IPS-15b (cell line): Measurements from ENCODE around the gene RBM47.

Experiments
- H3K27me3 ChIP-seq: one replicate; pipeline ENCODE4 v1.6.1; 2013; ENCODE audit warnings: low read length; ENCODE audit not compliant: control insufficient read depth, insufficient read depth
- H3K36me3 ChIP-seq: one replicate; pipeline ENCODE4 v1.6.1; 2013; ENCODE audit warnings: low read length; ENCODE audit not compliant: control insufficient read depth, insufficient read depth
- H3K4me1 ChIP-seq: one replicate; pipeline ENCODE4 v1.6.1; 2013; ENCODE audit warnings: mild to moderate bottlenecking, low read length; ENCODE audit not compliant: control insufficient read depth, insufficient read depth
- H3K4me3 ChIP-seq: one replicate; pipeline ENCODE4 v1.5.1; 2013; ENCODE audit warnings: low read depth, low read length
- H3K9ac ChIP-seq: one replicate; pipeline ENCODE4 v1.6.1; 2013; ENCODE audit warnings: low read depth, mild to moderate bottlenecking, low read length
- H3K9me3 ChIP-seq: one replicate; pipeline ENCODE4 v1.6.1; 2013; ENCODE audit warnings: mild to moderate bottlenecking, low read length; ENCODE audit not compliant: control insufficient read depth, insufficient read depth

The RBM47 gene

DNA sequence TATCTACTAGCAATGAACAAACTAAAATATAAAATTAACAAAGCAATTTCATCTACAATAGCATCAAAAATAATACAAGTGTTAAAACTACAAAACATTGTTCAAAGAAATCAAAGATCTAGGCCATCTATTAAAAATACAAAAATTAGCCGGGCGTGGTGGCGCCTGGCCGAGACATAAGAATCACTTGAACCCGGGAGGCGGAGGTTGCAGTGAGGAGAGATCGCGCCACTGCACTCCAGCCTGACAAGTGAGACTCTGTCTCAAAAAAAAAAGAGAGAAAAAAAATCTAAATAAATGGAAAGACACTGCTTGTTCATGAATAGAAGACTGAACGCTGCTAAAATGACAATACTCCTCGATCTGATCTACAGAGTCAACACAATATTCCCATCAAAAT is 139.2 kb downstream of the RBM47 start:
- H3K4me3 ChIP-seq: no peak overlapping the region
- H3K9ac ChIP-seq: no peak overlapping the region
- H3K9me3 ChIP-seq: no peaks in the 10 kb centered on the region
- H3K36me3 ChIP-seq: peaks cover 2% of the 10 kb centered on the region
- no peaks in the 10 kb centered on the region for H3K4me1 ChIP-seq
- H3K27me3 ChIP-seq: no peaks in the 10 kb centered on the region

DNA sequence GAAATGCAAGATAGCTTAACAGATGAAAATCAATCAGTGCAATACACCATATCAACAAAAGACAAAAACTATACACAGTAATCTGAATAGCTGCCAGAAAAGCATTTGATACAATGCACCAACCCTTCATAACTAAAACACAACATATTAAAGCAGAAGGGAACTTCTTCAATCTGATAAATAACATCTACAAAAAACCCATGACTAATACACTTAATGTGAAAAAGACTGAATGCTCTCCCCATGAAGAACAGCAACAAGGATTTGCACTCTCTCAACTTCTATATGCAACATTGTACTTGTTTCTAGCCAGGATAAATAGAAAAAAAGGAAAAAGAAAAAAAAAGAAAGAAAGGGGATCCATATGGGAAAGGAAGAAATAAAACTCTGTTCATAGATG is 139.7 kb downstream of the RBM47 start:
- H3K27me3 ChIP-seq: no peaks in the 10 kb centered on the region
- no peak overlapping the region for H3K9ac ChIP-seq
- no peak overlapping the region for H3K4me3 ChIP-seq
- H3K4me1 ChIP-seq: no peaks in the 10 kb centered on the region
- H3K36me3 ChIP-seq: peaks cover 2% of the 10 kb centered on the region
- no peaks in the 10 kb centered on the region for H3K9me3 ChIP-seq

DNA sequence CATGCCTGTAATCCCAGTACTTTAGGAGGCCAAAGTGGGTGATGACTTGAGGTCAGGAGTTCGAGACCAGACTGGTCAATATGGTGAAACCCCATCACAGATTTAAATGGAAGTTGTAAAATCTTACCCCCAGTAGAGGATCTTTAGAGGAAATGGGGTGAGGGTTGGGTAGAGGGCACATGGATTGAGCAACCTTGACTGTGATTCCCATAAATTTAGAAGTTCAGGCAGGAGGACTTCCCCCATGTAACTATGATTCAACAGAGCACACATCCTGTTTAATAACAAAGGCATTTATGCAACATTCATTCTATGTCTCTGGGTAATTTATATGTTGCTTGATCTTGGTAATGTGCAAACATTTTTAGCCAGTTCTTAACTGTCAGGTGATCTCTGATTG is 143.1 kb downstream of the RBM47 start:
- H3K4me1 ChIP-seq: peaks cover 16% of the 10 kb centered on the region
- H3K36me3 ChIP-seq: no peaks in the 10 kb centered on the region
- H3K9ac ChIP-seq: no peak overlapping the region
- H3K4me3 ChIP-seq: no peak overlapping the region
- H3K27me3 ChIP-seq: no peaks in the 10 kb centered on the region
- no peaks in the 10 kb centered on the region for H3K9me3 ChIP-seq

DNA sequence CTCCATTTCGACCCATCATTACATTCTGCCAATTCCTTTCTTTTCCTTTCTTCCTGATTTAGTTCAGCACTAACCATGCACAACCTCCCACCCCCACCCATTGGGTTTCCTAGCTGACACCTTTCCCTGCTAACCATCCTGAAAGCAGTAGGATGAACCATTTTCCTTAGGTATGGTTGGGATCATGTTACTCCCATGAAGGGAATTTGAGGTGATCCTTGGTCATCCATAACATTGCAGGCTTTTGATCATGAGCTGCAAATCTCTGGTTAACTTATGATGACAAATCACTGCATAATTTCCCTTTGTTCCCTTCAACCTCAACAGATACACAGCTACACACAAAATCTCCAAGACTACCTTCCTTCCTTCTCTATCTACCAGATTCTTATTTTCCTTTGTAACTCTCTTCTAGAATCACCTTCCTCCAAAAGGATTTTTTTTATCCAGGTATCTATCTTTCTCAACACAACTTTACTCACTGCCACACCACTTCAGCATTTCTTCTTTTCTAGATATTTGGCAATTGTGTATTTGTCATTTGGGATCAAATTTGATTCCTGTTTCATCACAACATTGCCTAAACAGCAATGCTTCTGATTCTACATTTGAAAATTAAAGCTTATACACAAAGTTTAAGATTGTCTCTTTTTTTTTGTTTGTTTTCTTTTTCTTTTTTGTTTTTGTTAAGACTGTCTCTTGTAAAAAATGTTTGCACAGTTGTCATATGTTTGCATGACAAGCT is 145.1 kb downstream of the RBM47 start:
- no peaks in the 10 kb centered on the region for H3K9me3 ChIP-seq
- H3K4me3 ChIP-seq: no peak overlapping the region
- H3K4me1 ChIP-seq: peaks cover 16% of the 10 kb centered on the region
- H3K36me3 ChIP-seq: no peaks in the 10 kb centered on the region
- H3K9ac ChIP-seq: no peak overlapping the region
- no peaks in the 10 kb centered on the region for H3K27me3 ChIP-seq

DNA sequence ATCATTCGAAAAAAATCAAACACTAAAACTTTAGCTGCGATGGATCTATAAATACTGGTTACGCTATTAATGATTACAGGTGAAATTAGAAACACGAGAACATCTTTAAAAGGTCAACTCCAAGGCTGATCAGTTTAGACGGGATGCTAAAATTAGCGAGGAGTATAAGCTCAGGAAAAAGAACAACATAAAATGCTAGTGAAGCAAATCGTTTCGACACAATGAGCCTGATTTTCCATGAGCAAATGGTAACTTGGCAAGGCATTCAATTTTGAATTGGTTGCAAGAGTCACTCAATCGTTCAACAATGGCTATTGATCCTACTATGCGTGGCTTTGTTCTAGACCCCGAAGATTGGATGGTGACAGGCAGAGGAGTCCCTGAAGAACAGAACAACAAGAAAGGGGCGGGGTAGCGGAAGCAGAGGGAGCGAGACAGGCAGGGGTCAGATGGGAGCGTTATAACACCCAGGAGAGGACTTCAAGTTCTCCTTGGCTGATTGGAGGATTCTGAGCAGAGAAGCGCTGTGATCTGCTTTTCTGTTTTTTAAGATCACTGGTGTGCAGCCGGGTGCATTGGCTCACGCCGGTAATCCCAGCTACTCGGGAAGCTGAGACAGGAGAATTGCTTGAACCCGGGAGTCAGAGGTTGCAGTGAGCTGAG is 146.5 kb downstream of the RBM47 start:
- peaks cover 16% of the 10 kb centered on the region for H3K4me1 ChIP-seq
- no peak overlapping the region for H3K9ac ChIP-seq
- no peak overlapping the region for H3K4me3 ChIP-seq
- H3K9me3 ChIP-seq: no peaks in the 10 kb centered on the region
- no peaks in the 10 kb centered on the region for H3K36me3 ChIP-seq
- no peaks in the 10 kb centered on the region for H3K27me3 ChIP-seq

DNA sequence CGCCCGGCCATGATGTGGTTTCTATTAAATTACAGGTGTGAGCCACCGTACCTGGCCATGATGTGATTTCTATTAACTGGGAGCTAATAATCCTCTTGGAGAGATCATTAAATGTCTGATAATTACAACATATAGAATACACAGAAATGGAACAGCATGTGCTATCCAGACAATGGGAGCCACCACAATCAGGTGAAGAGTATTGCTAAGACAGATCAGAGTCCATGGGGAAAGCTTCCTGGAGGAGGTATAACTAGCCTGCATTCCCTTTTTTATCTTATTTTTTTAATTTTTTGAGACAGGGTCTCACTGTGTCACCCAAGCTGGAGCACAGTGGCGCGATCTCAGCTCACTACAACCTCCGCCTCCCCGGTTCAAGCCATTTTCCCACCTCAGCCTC is 147.7 kb downstream of the RBM47 start:
- no peak overlapping the region for H3K4me3 ChIP-seq
- peaks cover 16% of the 10 kb centered on the region for H3K4me1 ChIP-seq
- H3K9ac ChIP-seq: no peak overlapping the region
- no peaks in the 10 kb centered on the region for H3K36me3 ChIP-seq
- no peaks in the 10 kb centered on the region for H3K9me3 ChIP-seq
- no peaks in the 10 kb centered on the region for H3K27me3 ChIP-seq

DNA sequence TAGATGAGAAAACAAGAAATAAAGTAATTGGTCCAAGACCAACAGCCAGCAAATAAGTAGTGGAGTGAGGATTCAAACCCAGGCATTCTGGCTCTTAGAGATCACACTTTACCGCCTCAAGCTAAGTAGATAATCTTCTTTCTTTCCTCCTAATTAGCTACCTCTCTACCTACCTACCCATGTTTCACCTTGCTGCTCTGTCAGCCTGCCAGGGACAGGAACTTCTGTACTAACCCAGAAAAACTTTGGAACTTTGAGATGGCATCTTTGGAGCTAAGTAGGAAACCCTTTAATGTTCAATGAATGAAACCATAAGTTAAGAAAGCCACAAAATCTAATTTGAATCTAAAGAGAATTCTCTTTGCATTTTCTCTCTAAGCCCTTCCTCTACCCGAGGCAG is 149.4 kb downstream of the RBM47 start:
- no peaks in the 10 kb centered on the region for H3K27me3 ChIP-seq

DNA sequence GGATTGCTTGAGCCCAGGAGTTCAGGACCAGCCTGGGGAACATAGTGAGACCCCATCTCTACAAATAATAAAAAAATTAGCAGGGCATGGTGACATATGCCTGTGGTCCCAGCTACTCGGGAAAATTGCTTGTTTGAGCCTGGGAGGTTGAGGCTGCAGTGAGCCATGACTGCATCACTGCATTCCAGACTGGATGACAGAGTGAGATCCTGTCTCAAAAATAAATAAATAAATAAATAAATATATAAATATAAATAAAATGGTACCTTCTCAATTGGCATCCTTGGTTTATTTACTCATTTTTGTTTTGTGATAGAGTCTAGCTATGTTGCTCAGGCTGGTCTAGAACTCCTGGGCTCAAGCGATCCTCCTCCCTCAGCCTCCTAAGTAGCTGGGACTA is 150.3 kb downstream of the RBM47 start:
- H3K9ac ChIP-seq: no peak overlapping the region
- peaks cover 21% of the 10 kb centered on the region for H3K4me1 ChIP-seq

More for the DNA sequence above, 149.4 kb downstream of the RBM47 start:
- Histone ChIP-seq H3K36me3 (no peaks in the 10 kb centered on the region), H3K4me3 (no peak overlapping the region), H3K9me3 (no peaks in the 10 kb centered on the region), H3K4me1 (peaks cover 24% of the 10 kb centered on the region), H3K9ac (no peak overlapping the region)

DNA sequence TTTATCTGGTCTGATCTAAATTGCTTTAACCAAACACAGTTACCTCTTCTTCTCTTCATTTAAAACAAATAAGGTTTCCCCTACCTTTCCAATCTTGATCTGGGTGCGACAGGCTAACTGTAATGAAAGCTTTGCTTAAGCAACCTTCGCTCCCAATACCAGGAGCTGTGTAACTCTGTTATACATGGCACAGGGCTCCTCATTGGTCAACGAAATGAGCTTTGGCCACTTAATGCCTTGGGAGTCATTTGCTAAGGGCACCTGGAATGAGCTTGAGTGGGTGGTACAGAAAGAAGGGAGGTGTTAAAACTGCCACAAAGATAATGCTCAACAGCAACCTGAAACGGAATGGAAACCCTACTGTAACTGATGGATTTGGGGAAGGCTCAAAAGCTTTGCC is 154.1 kb downstream of the RBM47 start:
- Histone ChIP-seq H3K4me1 (peaks cover 11% of the 10 kb centered on the region), H3K4me3 (no peak overlapping the region), H3K9ac (no peak overlapping the region), H3K36me3 (no peaks in the 10 kb centered on the region), H3K9me3 (no peaks in the 10 kb centered on the region), H3K27me3 (no peaks in the 10 kb centered on the region)

More for the DNA sequence above, 150.3 kb downstream of the RBM47 start:
- no peaks in the 10 kb centered on the region for H3K9me3 ChIP-seq
- no peaks in the 10 kb centered on the region for H3K27me3 ChIP-seq
- no peaks in the 10 kb centered on the region for H3K36me3 ChIP-seq
- H3K4me3 ChIP-seq: no peak overlapping the region

DNA sequence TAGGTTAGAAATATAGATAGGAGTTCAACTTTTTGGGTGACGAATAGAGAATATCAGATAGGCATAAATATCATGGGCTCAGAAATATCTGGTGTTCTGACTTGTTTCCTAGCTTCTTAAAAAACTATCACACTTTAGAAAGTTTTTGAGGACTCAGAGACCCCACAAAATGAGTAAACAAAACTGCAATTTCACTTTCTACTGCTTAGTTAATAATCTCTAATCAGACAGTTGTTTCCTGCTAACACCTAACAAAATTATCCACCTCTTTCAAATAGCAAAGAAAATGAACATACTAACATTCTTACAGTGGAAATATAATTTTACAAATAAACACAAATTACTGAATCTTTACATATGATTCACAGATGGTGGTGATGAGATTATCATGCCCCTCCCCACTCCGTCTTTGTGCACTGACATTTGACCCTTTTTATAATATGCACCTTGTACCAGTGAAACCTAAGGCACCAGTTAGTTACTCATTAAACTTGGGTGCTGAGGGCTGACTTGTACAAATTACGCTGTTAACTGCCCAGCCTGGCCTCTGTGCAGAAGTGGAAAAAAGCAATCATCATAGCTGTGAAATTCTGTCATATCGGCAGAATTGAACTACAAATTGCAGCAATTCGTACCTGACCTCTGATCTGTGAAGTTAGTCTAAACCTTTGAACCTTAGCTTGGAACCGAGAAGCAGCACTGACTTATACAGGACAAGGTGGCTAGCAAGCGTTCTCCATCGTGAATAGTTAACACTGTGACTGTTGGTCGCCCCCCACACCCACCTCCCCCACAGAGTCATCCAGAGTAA is 155.9 kb downstream of the RBM47 start:
- Histone ChIP-seq H3K36me3 (no peaks in the 10 kb centered on the region), H3K9me3 (no peaks in the 10 kb centered on the region), H3K4me1 (peaks cover 11% of the 10 kb centered on the region), H3K9ac (no peak overlapping the region), H3K4me3 (no peak overlapping the region), H3K27me3 (no peaks in the 10 kb centered on the region)

DNA sequence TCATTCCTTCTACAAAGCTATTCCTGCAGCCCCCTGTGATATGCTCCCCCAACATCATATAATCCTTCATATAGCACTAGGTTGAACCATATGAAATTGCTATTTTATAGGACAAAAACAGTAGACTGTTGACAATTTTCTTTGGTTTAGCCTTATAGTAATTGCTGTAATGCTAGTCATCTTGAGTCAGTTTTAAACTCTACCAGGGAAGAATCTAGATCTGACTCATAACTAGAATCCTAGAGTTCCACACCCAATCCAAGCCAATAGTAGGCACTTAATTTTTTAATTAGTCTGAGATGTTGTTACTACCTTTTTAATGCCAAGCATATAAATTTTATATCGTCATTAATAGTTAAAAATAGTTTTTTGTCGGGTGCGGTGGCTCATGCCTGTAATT is 157.7 kb downstream of the RBM47 start:
- H3K4me3 ChIP-seq: no peak overlapping the region
- H3K9me3 ChIP-seq: no peaks in the 10 kb centered on the region
- no peaks in the 10 kb centered on the region for H3K36me3 ChIP-seq
- H3K4me1 ChIP-seq: peaks cover 11% of the 10 kb centered on the region
- no peak overlapping the region for H3K9ac ChIP-seq
- H3K27me3 ChIP-seq: no peaks in the 10 kb centered on the region
